Measurements from ENCODE around the gene ARHGDIA.

The ARHGDIA gene

DNA sequence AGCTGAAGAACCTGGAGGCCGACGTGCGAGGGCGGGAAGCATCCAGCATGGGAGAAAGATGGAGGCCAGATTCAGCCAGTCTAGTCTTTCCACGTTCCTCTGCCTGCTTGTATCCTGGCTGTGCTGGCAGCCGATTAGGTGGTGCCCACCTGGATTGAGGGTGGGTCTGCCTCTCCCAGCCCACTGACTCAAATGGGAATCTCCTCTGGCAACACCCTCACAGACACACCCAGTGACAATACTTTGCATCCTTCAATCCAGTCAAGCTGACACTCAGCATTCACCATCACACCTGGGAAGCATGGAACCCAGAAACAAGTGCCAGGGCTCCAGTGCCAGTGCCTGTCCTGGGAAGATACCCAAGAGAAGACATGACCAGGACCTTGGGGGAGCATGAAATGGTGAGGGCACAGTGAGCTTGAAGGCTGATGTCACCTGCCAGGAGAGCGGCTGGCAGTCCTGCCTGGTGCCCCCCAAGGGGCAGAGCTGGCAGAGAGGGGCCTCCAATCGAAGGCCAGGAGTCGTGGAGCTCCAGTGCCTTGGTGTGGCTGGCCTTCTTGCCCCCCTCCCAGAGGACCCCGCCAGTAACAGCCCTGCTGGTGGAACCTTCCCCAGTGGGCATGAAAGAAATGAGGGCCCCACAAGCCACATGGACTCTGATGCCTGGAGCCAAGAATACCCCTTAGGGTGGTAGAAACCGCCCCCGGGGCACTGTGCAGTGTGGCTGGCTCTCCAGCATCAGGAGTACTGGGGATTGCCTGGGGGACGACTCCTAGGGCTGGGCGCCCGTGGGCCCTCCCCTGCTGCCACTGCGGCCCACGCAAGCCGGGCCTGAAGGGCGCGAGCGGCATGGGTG lies 30.3 kb upstream of the ARHGDIA start:
- no peak for DNase-seq (ENCODE audit: insufficient read length, low spot score)
- no peak for FAIRE-seq
- TF ChIP-seq POLR2AphosphoS5 (IDR thresholded peaks at IDR 0.05; ENCODE audit: low read depth, low read length) (no peak), PAX5 (IDR thresholded peaks at IDR 0.05; ENCODE audit: insufficient read depth, low read length, severe bottlenecking) (no peak), SPI1 (IDR thresholded peaks at IDR 0.05; ENCODE audit: low read depth, low read length) (no peak), POLR2A (IDR thresholded peaks at IDR 0.05; ENCODE audit: low read depth, low read length) (no peak), POU2F2 (IDR thresholded peaks at IDR 0.05; ENCODE audit: low read depth, low read length) (no peak), TAF1 (IDR thresholded peaks at IDR 0.05; ENCODE audit: low read depth, low read length) (no peak)

DNA sequence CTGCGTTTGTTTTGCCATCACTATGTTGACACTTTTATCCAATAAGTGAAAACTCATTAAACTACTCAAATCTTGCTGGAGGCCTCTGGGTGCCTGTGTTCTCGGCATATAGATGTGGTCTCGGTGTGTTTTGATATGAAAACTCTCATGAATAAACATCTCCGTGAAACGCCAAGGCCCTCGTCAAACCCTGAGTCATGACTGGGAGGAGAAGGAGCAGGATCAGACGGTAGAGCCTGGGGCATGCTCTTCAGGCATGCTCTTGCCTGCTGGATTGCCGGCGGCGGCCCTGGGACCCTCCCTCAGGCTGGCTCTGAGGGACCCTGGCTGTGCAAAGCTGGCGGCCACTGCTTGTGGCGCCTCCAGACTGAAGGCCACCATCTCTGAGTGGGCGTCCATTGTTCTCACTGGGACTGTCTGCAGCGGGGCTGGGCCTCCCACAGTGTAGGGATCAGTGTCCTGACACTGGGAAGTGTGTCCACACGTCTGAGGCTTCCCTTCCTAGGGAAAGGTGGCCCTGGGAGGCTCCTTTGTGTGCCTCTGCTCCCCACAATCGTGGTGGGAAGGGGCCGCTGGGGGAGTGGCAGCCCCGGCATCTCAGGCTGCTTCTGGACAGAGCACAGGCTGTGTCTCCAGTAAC lies 29.2 kb upstream of the ARHGDIA start:
- FAIRE-seq (no peak), DNase-seq (ENCODE audit: insufficient read length, low spot score) (no peak)
- no peak for TF ChIP-seq POU2F2 (IDR thresholded peaks at IDR 0.05; ENCODE audit: low read depth, low read length)
- TF ChIP-seq POLR2A (IDR thresholded peaks at IDR 0.05; ENCODE audit: low read depth, low read length) = no peak
- no peak for TF ChIP-seq TAF1 (IDR thresholded peaks at IDR 0.05; ENCODE audit: low read depth, low read length)
- TF ChIP-seq SPI1 (IDR thresholded peaks at IDR 0.05; ENCODE audit: low read depth, low read length) = no peak
- TF ChIP-seq POLR2AphosphoS5 (IDR thresholded peaks at IDR 0.05; ENCODE audit: low read depth, low read length) = no peak
- no peak for TF ChIP-seq PAX5 (IDR thresholded peaks at IDR 0.05; ENCODE audit: insufficient read depth, low read length, severe bottlenecking)

DNA sequence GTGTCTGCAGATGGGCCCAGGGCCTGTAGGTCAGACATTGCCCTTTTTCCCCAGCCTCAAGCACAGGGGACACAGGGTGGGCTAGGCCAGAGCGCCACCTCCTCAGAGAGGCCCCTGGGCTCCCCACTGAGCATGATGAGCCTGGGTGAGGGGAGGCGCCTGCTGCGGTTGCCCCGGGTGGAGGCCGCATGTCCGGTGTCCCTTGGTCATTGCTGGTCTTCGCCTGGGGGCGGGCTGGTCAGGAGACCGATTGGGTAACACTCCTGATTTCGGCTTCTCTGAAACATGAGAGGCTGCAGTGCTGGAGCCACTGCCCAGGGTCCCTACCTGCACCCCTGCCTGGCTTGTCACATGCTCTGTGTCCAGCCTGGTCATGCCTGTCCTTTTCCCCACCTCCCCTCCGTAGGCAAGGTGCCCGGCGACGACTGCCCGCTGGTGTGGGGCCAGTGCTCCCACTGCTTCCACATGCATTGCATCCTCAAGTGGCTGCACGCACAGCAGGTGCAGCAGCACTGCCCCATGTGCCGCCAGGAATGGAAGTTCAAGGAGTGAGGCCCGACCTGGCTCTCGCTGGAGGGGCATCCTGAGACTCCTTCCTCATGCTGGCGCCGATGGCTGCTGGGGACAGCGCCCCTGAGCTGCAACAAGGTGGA lies 28.5 kb upstream of the ARHGDIA start:
- DNase-seq (ENCODE audit: insufficient read length, low spot score) = no peak
- FAIRE-seq = no peak
- TF ChIP-seq POU2F2 (IDR thresholded peaks at IDR 0.05; ENCODE audit: low read depth, low read length) (no peak), POLR2AphosphoS5 (IDR thresholded peaks at IDR 0.05; ENCODE audit: low read depth, low read length) (no peak), PAX5 (IDR thresholded peaks at IDR 0.05; ENCODE audit: insufficient read depth, low read length, severe bottlenecking) (no peak), SPI1 (IDR thresholded peaks at IDR 0.05; ENCODE audit: low read depth, low read length) (no peak), TAF1 (IDR thresholded peaks at IDR 0.05; ENCODE audit: low read depth, low read length) (no peak), POLR2A (IDR thresholded peaks at IDR 0.05; ENCODE audit: low read depth, low read length) (no peak)

DNA sequence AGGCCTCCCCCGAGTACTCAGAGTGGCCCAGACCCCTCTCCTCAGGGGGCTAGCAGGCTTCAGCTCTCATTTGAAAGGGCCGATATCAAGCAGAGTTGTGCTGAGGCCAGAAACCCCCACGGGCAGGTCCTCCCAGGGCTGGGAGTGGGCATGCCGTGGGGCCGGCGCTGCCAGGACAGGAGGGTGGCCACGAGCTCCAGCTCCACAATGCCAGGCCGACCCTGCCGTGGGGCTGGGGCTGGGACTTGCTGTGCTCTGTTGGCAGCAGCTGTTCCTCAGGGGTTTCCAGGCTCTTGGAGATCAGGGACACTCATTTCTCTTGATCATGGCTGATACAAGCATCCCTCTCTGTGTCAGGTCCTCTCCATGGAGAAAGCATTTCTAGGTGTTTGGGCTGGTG lies 27.7 kb upstream of the ARHGDIA start:
- no peak for FAIRE-seq
- 0 out of 2 replicates have a peak, but pooled peaks have one; percentile 31 for TF ChIP-seq POLR2AphosphoS5 (IDR thresholded peaks at IDR 0.05; ENCODE audit: low read depth, low read length)
- TF ChIP-seq POLR2A (IDR thresholded peaks at IDR 0.05; ENCODE audit: low read depth, low read length) = no peak
- DNase-seq (ENCODE audit: insufficient read length, low spot score) = no peak

DNA sequence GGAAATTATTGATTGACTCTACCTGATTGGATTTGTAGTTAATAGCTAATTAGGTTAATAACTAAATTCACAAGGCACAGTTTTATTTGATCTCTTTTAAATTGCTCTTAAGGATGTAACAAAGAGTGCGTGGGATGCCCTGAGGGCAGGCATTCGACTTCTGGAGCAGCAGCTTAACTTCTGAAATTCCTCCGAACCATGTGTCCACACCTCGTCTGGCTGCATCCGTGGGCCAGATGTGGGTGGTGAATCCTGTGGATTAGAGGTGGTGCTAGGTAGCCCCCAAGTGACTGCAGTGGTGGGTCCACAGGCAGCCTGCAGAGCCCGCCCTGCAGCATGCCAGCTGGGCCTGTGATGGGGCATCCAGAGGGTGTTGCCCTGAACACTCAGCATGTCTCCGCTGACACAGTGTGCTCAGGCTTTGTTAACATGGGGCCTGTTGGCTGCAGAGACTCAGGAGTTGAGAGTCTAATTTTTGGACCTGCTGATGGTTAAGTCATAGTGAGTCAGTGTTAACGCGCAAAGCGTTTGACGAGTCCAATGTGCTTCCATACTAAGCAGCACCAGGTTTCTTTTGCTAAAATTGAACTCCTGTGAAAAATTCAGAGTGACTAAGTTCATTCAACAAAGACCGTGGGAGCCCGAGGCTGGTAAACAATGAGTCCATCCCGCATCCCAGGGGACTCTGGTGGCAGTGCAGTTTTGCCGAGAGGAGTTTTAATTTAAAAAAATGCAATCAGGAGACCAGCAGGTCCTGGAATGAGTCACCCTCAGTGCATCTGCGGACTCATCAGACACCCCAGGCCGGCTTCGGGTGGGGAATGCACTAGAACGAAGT lies 27.1 kb upstream of the ARHGDIA start:
- DNase-seq (ENCODE audit: insufficient read length, low spot score) (no peak), FAIRE-seq (no peak)
- no peak for TF ChIP-seq POU2F2 (IDR thresholded peaks at IDR 0.05; ENCODE audit: low read depth, low read length)
- no peak for TF ChIP-seq POLR2A (IDR thresholded peaks at IDR 0.05; ENCODE audit: low read depth, low read length)
- no peak for TF ChIP-seq POLR2AphosphoS5 (IDR thresholded peaks at IDR 0.05; ENCODE audit: low read depth, low read length)
- TF ChIP-seq SPI1 (IDR thresholded peaks at IDR 0.05; ENCODE audit: low read depth, low read length) = no peak
- TF ChIP-seq TAF1 (IDR thresholded peaks at IDR 0.05; ENCODE audit: low read depth, low read length) = no peak
- no peak for TF ChIP-seq PAX5 (IDR thresholded peaks at IDR 0.05; ENCODE audit: insufficient read depth, low read length, severe bottlenecking)

DNA sequence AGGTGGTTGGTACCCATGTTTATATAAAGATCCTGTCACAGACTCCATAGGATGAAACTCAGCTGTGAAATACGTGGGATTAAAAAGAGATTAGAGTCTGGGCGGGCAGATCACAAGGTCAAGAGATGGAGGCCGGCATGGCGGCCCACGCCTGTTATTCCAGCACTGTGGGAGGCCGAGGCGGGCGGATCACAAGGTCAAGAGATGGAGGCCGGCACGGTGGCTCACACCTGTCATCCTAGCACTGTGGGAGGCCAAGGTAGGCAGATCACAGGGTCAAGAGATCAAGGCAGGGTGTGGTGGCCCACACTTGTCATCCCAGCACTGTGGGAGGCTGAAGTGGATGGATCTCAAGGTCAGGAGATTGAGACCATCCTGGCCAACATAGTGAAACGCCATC lies 24.3 kb upstream of the ARHGDIA start:
- no peak for FAIRE-seq
- DNase-seq (ENCODE audit: insufficient read length, low spot score) = no peak
- TF ChIP-seq POLR2A (IDR thresholded peaks at IDR 0.05; ENCODE audit: low read depth, low read length) (no peak), POU2F2 (IDR thresholded peaks at IDR 0.05; ENCODE audit: low read depth, low read length) (no peak), PAX5 (IDR thresholded peaks at IDR 0.05; ENCODE audit: insufficient read depth, low read length, severe bottlenecking) (no peak), POLR2AphosphoS5 (IDR thresholded peaks at IDR 0.05; ENCODE audit: low read depth, low read length) (no peak), SPI1 (IDR thresholded peaks at IDR 0.05; ENCODE audit: low read depth, low read length) (no peak), TAF1 (IDR thresholded peaks at IDR 0.05; ENCODE audit: low read depth, low read length) (no peak)

DNA sequence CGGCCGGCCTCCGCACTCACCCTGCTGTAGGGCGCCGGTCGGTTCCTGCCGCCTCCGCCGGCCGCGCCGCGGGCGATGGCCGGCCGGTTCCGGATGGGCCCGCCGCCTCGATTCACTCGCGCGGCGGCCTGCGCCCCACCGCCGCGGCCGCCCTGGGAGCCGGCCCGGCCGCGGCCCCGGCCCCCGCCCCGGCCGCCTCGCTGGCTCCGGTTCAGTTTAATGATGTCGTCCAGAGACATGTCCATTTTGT lies 20.1 kb upstream of the ARHGDIA start:
- TF ChIP-seq POU2F2 (IDR thresholded peaks at IDR 0.05; ENCODE audit: low read depth, low read length) = no peak
- TF ChIP-seq SPI1 (IDR thresholded peaks at IDR 0.05; ENCODE audit: low read depth, low read length) = no peak
- TF ChIP-seq POLR2AphosphoS5 (IDR thresholded peaks at IDR 0.05; ENCODE audit: low read depth, low read length) = no peak
- no peak for TF ChIP-seq PAX5 (IDR thresholded peaks at IDR 0.05; ENCODE audit: insufficient read depth, low read length, severe bottlenecking)
- no peak for TF ChIP-seq POLR2A (IDR thresholded peaks at IDR 0.05; ENCODE audit: low read depth, low read length)
- TF ChIP-seq TAF1 (IDR thresholded peaks at IDR 0.05; ENCODE audit: low read depth, low read length) = no peak
- FAIRE-seq = no peak

DNA sequence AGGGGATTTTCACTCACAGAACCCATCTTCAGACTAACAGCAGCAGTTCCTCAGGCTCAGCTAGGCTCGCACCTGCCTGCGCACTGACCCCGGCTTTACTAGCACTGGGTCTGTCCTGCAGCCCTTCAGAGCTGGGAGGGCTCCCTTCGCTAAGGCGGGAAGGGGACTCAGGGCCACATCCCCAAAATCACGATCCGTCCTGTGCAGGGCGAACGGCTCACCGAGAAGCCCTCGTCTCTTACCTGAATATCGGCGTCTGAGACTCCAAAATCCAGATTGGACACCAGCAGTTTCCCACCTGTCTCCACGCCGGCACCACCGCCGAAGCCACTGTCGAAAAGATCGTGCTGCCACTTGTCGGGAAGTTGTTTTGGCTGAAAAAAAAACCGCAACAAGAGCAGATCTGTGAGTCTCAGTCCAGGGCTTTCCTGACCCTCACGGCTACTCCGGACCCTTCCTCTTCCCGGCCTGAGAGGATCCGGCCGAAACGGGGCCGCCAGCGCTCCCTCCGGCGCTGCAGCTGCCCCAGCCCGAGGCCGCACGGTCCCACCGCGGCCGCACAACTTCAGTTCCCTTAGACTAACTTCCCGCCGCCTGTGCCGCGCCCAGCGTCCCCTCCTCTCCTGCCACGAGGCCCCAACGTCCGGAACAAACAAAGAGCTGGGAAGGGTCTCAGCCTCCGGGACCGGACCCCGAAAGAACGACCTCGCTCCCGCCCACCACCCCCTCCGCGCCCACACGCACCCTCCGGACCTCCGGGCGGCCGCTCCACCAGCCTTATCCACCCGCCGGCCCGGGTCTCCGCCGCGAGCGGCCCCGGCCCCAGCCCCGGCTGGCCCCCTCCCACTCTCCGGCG lies 19.5 kb upstream of the ARHGDIA start:
- TF ChIP-seq POU2F2 (IDR thresholded peaks at IDR 0.05; ENCODE audit: low read depth, low read length) = no peak
- TF ChIP-seq POLR2AphosphoS5 (IDR thresholded peaks at IDR 0.05; ENCODE audit: low read depth, low read length) = 0 out of 2 replicates have a peak, but pooled peaks have one; percentile 18
- DNase-seq (ENCODE audit: insufficient read length, low spot score) (no peak), FAIRE-seq (no peak)

More for the DNA sequence above, 20.1 kb upstream of the ARHGDIA start:
- DNase-seq (ENCODE audit: insufficient read length, low spot score) = no peak

Data from GM12891 (cell line).